HG03378 (cell line): ENCODE results near the gene MBP.

Source experiments
- ATAC-seq: cut with Tn5 transposase; IDR thresholded peaks from one replicate; pipeline ENCODE4 v1.9.1; 2021; ENCODE audit warnings: mild to moderate bottlenecking, moderate library complexity; ENCODE audit not compliant: unreplicated experiment

The MBP gene

DNA sequence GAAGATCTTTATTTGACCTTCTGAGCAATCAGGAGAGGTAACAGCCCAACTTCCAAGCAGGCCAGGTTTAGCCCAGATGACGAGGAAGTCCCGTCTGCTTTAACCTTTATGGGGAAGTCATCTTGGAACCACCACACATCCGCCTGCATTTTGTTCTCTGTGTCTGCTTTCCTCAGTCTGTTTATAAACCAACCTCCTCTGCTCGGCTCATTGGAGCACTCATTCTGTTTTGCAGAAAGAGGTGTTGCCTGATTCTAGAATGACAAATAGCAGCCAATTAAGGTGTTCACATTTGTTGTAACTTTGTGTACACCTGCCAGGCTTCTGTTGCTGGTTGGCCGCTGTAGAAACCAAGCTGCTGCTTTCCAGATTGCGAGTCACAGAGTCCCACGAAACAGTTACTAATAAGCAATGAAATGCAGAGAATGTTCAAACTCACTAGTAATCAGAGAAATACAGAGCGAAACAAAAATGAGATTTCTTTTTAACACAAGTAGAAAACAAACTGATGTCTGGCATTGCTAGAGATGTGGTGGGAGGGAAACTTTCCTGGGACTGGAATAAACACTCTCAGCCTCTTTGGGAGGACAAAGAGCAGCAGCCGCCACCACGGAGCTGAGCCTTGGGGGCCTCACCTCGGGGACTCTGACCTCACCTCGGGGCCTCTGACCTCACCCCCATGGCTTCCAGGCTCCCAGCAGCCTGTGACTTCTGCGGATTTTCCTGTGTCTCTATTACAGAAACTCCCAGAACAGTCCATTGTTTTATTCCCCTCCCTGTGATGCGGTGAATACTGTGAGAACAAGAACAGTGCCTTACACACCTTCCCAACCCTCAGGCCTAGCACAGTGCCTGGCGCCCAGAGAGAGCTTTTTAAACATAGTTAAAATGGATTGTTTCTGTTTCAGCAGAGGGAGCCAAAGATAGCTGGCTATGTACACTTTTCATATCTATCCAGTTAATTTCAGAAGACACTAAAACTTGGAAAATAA lies 64.0 kb downstream of the MBP start:
- ATAC-seq = no peak

DNA sequence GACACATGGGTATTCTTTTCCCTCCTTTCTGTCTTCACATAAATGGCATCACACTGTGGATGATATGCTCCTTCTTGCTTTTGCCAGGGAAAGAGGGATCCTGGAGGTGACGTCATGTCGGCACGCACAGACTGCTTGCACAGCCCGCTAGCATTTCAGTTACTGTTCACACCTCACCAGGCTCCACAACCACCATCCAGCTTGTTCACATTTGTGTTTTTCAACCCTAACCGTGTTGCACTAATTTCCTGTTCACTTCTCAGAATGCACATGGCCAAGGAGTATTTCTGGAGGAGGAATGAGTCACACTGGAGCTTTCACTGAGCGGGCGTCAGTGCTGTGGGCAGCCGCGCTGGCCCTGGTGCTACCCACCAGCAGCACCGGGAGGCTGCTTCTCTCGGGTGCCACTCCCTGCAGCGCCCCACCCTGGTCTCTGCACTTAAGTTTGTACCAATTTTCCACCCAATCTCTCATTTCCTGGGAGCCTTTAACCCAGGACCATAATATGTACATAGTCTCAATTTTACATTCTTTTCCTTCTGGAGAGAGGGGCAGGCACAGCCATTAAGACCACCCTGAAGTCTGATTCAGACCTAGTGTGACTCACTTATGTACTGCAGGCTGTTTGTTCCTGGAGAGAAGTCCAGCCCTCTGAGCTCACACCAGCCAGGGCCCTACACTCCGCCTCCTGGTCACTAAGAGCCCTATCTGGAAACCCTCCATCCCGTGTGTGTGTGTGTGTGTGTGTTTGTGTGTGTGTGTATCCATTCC lies 65.1 kb downstream of the MBP start:
- peak; percentile 34 for ATAC-seq

DNA sequence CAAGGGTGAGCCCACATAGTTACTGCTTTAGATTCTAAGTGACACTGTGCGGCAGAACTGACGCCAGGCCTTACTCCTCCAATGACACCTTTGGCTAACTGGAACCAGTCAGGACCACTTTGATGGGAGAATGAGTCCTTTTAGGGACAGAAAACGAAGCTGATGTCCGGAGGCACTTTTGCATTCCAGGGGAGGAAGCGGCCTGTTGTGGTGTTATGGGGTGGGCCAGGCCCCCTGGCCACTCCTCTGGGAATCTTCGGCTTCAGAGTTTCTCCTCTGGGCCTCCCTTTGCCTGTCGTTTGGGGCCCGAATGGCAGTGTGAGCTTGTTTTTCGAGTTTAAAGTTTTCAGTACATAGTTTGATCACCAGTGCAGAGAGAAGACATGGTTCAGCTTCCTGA lies 65.9 kb downstream of the MBP start:
- no peak for ATAC-seq

- ATAC-seq = no peak
Measured at GRCh38 chr18:77066101-77066500, 66.5 kb downstream of the MBP start.

GRCh38 chr18:77065221-77065981 lies 67.2 kb downstream of the MBP start:
- ATAC-seq = peak; percentile 37

GRCh38 chr18:77063260-77063659 lies 69.3 kb downstream of the MBP start:
- peak; percentile 41 for ATAC-seq

DNA sequence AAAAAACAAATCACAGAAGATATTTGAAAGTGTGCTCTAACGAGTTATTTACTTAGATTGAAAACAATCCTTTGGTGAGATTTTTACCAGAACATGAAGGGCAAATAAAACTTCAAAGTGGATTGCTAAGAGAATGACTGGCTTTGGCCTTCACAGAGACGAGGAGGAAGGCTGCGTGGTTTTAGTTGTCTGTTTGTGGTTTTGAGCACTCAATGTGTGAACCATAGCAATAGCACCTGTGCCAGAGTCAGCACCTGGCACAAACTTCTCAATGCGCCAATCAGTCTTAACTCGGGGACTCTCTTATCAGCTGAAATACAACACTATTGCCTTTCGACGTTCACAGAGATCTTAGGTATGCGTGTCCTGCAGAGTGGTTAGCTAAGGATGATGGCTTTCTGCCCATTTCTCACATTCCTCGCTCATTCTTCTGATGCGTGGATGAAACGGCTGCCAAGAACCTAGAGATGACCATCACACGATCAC lies 70.0 kb downstream of the MBP start:
- peak; percentile 53 for ATAC-seq

GRCh38 chr18:77061946-77062517 lies 70.6 kb downstream of the MBP start:
- ATAC-seq = peak; percentile 21

- ATAC-seq = no peak
Measured at GRCh38 chr18:77061281-77061945, 71.2 kb downstream of the MBP start.

GRCh38 chr18:77060151-77060550 lies 72.4 kb downstream of the MBP start:
- no peak for ATAC-seq

DNA sequence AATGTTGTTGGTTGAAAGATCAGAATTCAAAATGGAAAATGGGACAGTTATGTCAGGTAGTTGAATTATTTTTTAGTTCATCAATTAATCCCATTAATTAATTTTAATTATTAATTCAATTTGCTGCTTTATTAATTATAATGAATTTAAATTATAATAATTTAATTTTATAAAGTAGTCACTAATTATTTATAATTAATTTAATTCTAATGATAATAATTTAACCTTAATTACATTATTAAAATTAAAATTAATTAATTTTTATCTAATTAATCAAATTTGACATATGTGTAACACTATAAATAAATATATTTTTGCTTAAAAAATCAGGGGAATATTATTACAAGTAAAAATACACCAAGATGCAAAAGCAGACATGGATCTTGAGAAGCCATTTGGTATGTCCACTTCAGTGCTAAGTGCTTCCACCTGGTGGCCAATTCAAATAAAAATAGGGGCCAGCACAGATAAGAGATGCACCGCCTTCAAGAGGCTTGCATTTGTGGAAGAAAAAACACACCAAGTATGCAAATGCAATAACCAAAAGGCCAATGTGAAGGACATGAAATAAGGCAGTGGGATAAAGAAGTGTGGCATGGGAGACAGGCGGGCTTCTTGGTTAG lies 73.2 kb downstream of the MBP start:
- no peak for ATAC-seq

DNA sequence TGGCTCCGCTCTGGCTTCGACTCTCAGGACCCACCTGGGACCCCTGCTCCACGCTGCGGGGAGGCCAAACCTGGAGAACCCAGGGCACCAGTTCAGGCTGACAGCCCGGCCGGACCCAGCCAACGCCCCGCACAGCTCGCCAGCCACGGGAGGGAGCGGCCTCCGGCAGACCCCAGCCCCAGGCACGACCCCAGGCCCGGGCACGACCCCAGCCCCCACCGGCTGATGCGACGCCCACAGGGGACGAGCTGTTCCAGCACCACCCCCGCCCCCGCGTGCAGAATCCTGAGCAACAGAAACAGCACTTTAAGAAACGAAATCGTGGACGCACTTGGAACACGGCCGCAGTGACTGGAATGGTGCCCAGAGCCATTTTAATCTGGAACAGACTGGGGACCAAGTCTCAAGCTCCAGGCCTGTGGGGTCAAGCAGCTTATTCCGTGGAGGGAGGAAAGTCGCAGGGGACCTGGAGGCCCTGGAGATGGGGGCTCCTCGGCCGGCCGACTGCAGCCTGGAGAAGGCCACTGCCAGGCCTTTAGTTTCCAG lies 74.2 kb downstream of the MBP start:
- ATAC-seq = no peak

- no peak for ATAC-seq
Measured at GRCh38 chr18:77057006-77057395, 75.6 kb downstream of the MBP start.

GRCh38 chr18:77056344-77057005 lies 76.1 kb downstream of the MBP start:
- ATAC-seq = no peak

DNA sequence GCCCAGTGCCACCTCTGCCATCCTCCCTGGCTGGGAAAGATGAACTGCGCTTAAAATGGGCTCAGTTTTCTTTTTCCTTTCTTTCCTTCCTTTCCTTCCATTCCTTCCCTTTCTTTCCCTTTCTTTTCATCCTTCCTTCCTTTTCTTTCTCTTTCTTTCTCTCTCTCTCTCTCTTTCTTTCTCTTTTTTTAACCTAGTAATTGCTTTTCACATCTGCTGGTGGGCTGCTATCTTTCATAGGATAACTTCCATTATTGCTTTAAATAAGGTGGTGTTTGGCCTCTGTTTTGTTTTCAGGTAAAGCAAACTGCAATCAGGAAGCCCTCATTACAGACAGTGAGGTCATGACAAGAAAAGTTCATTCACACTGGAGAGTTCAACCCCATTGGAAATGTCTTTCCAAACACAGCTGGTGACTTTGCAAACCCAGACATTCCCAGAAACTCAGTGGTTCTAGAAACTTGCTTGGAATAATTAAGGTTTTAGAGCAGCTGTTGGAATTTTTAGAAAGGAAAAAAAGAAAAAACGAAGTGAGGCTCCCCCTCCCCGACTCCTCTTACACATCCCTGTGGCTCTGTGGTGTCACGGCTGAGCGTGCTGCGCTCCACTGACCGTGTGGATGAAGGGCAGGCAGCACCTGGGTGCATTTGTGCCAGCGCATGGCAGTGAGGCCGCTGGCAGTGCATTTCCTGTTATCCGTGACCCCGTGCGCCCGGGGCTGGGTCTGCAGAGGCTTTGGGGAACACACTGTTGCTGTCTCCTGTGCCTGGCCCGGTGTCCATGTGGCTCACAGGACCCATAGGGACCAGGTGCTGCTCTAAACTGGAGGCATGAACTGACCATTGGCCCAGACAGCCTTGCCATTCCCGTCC lies 76.9 kb downstream of the MBP start:
- no peak for ATAC-seq

GRCh38 chr18:77054606-77055428 lies 77.8 kb downstream of the MBP start:
- ATAC-seq = peak; percentile 82

DNA sequence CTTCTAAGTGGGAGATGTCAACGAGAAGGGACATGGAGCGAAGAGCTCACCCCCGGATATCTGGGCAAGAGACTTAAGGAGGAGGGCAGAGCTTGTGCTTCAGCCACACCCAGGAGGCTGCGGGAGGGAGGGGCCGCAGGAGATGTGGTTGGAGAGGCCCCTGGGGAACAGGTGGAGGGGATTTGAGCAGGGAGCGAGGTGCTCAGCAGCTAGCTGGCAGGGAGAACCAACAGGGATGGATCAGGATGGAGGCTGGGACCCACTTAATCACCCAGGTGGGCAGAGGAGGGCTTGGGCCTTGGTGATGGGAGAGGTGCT lies 78.3 kb downstream of the MBP start:
- ATAC-seq = no peak
